ENCODE results near the gene USP6. TPM values are rescaled to one million over a fixed set of nuclear protein-coding genes. Genes with fewer than 3 reads are reported as not detected.

Gene USP6
- total RNA-seq: not detected in 2 replicates

DNA sequence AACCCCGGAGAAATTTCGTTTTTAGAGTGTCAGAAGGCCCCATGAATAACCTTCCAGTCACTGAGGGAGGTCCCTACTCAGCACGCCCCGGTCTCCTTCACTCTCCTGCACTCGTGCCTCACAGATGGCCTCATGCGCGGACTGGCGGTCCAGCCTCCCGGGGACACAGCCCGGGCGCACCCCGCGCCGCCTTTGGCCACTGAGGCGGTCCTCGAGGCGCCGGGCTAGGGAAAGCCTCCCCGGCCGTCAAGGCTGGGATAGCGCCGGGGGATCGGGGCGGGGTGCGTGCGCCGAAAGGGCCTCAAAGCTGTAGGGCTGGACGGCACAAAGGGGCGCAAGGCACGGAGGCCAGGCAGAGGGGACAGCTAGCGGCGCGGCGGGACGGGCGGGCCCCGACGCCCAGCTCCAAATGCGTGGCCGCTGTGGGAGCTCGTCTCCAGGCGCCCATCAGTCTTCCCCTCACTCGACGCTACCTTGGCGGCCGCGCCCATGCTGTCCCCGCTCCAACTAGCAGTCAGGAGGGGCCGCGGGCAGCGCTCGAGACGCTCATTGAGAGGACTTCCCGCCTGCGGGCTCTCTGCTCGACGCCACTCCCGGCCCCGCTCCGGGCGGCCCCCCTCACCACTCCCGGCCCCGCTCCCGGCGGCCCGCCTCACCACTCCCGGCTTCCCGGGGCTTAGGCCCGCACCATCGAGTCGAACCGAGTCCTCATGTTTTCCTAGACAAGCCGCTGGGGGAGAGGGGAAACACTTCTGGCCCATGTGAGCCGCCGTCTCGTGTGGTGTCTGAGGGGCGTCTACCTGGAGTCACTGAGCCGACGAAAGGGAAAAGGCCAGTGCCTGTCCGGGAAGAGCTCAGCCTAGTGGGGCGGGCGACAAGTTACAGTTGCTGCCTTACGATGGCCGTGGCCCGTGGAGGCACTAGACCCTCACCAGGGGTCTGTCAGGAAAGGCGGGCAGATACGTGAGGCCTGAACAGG, at the start of gene USP6:
Gene USP6, plus strand, starts transcription at position 360 of the 979 bp plus-strand sequence. CDS start 14,336 bp downstream, outside the sequence.

DNA sequence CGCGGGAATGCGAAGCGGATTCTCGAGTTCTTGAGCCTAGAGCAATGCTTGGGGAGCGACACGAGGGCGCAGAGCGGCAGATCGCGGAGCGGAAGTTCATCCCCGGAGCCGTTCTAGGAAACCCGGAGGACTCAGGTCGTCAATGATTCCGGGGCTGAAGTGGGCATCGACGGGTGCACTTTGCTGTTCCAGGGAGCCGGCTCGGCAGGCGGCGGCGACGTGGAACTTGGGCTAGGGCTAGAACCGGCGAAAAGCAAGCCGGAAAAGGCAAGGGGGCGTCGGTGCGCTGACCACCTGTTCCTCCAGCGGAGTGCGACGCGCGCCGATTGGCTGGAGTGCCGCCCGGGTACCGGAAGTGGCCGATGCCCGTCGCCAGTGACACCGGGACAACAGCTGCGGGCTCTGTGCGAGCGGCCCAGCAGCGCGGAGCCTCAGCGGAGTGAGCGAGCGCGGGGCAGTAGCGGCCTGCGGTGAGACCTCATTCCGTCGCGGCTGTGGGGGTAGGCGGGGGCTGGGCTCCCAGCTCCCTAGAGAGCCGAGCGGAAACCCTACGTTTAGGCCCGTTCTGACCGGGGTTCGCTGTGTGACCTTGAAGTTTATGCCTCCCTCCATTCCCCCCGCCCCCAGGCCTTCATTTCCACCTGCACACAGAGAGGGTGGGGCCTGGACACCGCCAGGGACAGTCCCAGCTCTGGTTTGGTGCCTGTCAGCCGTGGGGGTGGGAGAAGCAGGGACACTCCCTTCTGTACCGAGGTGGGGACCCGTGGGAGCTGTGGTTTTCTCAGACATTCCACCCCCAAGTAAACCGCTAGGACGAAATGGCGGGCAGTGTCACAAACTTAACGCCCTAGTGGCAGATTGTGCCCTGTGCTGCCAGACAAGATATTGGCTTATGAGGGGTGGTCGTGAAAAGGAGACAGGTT, 37.5 kb upstream of the USP6 start, which contains the start of gene ZFP3:
Gene ZFP3, plus strand, starts transcription at position 362 of the 923 bp plus-strand sequence. CDS start 13,038 bp downstream, outside the sequence.

DNA sequence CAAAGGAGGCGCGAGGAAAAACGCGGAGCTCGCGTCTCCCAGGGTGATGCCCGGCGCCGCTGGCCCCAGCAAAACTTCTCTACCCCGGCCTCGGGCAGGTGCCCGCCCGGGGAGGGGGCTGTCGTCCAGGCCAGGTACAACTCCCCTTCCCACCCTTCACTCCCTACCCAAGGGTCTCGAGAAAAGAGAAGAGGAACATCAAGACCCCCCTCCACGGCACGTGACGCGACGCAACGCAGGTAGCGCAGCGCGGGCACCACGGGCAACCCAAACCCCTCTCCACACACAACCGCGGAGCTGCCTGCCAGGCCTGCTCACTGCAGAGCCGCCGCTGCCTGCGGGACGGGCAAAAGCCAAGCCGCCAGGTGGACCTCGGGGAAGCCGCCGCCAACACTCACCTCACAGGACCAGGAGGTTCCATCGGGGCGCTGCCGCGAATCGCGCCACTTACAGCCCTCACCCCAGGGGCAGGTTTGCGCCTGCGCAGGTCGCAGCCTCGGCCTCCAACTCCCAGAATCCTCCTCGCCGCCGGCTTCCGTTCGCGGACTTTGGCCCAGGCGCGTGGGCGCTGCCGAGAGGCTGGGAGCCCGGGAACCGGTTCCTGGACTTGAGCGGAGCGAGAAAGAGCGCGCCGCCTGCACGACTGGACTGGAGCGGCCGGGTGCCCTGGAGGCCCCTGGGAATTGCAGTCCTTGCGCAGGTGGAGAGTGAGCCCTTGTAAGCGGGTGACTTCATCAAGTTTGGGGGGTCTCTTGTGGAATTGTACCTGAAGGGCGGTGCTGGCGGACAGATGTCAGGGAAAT, 4.2 kb upstream of the USP6 start, which contains the start of gene ZNF232:
Gene ZNF232, minus strand, starts transcription at position 477 of the 803 bp plus-strand sequence. Its CDS starts 56 bp downstream, at position 421.

DNA sequence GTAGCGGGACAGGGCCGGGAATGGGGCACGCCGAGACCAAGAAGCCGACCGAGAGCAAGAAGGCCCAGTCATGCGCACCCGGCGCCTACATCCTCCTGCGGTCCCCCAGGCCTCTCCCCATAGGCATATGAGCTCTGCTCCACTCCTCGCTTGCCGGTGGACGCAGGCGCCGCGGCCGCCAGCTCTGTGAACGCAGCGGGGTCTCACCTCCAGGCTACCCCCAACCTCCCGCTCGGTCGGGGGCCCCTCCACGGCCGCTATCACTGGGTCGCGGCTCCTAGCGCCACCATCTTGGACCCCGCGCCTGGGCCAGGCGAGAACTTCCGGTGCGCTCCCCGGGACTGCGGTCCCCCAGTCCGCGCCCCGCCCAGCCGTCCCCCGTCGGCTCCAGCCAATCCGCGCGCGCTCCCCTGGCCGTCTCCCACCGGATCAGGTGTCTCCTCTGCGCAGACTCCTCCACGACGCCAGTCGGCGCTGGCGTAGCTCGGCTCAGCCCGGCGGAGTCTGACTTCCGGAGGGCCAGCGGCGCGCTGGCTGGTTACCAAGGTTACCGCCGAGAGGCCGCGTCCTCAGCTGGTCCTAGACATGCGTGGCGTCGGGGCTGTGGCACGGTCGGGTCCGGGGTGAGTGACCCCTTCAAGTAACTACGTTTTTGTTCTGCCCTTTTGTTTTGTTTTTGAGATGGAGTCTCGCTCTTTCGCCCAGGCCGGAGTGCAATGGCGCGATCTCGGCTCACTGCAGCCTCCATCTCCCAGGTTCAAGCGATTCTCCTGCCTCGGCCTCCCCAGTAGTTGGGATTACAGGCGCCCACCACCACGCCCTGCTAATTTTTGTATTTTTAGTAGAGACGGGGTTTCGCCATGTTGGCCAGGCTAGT, 75.9 kb downstream of the USP6 start, which contains the start of gene ZNF594:
Gene ZNF594, minus strand, starts transcription at position 328 of the 877 bp plus-strand sequence. CDS start 7,612 bp downstream, outside the sequence.

Small RNAs within 50 kb of the gene (small RNA-seq; reads per million reads assigned to genes)
- not detected for gene AC012146.4

Other genes with a start within 250 kb of the USP6 start
- 4.4 and 5.8 TPM in 2 replicates for gene C17orf107, start 216.5 kb upstream of the USP6 start, total RNA-seq
- 4.7 and 5.8 TPM in 2 replicates for gene CHRNE, start 212.9 kb upstream of the USP6 start, total RNA-seq
- gene GP1BA, start 183.8 kb upstream of the USP6 start, total RNA-seq: not detected in 2 replicates
- gene SLC25A11, start 176.0 kb upstream of the USP6 start, total RNA-seq: 42.9 and 49.8 TPM in 2 replicates
- gene RNF167, start 175.8 kb upstream of the USP6 start, total RNA-seq: 18.1 and 20.1 TPM in 2 replicates
- 321 and 412 TPM in 2 replicates for gene PFN1, start 167.5 kb upstream of the USP6 start, total RNA-seq
- 0.81 and 3.6 TPM in 2 replicates for gene ENO3, start 164.9 kb upstream of the USP6 start, total RNA-seq
- gene SPAG7, start 148.2 kb upstream of the USP6 start, total RNA-seq: 23.6 and 30.2 TPM in 2 replicates
- gene CAMTA2, start 128.4 kb upstream of the USP6 start, total RNA-seq: 12.3 and 17.7 TPM in 2 replicates
- 0.32 and 0.85 TPM in 2 replicates for gene INCA1, start 118.5 kb upstream of the USP6 start, total RNA-seq
- 62.3 and 82.3 TPM in 2 replicates for gene KIF1C, start 118.1 kb upstream of the USP6 start, total RNA-seq
- 0.32 and 0.36 TPM in 2 replicates for gene SLC52A1, start 80.6 kb upstream of the USP6 start, total RNA-seq
- 2.7 and 3.1 TPM in 2 replicates for gene ZFP3, start 37.6 kb upstream of the USP6 start, total RNA-seq
- 4.2 and 4.3 TPM in 2 replicates for gene ZNF232, start 4.2 kb upstream of the USP6 start, total RNA-seq
- 7.5 and 9.6 TPM in 2 replicates for gene ZNF594, start 75.8 kb downstream of the USP6 start, total RNA-seq
- not detected in 2 replicates for gene SCIMP, start 118.8 kb downstream of the USP6 start, total RNA-seq
- 48.8 and 49.9 TPM in 2 replicates for gene RABEP1, start 166.3 kb downstream of the USP6 start, total RNA-seq

Measured in hair follicle dermal papilla cell (primary cell).